Uterus (tissue), 2 donors: Measurements from ENCODE around the gene GRK5.

ENCODE experiments used
- POLR2A ChIP-seq, 2 donors: fragments of 450-650 bp; IDR thresholded peaks; one replicate each; pipeline ENCODE4 v1.6.1; 2016; ENCODE audit warnings: antibody characterized with exemption in 2 of 2, mild to moderate bottlenecking in 1 of 2, moderate library complexity in 1 of 2
- TF ChIP-seq, protein P1 (sequence below), 4 experiments: fragments of 200-600 bp in 2 of 4; fragments of 450-650 bp in 2 of 4; sonication (generic) in 2 of 4; IDR thresholded peaks; one replicate each; pipeline ENCODE4 v1.5.1; 2016 to 2019; ENCODE audit warnings: antibody characterized with exemption in 4 of 4, mild to moderate bottlenecking in 2 of 4, moderate library complexity in 1 of 4

DNA sequence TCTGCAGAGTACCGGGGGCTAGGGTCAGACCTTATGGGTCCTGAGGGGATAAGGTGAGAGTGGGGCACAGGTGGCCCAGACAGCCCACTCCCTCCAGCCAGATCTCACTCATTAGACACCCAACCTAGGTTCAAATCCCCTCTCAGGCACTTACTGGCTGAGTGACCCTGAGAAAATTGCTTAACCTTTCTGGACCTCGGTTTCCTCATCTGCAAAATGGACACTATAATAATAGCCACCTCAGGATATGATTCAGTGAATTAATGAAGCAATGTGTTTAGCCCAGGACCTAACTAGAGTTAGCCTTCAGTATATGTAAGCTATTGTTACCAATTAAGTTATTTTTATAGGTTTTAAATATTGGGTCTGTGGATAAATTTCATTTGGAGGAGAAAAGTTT, 212.6 kb downstream of the GRK5 start:
- no peak for TF ChIP-seq POLR2A (IDR thresholded peaks at IDR 0.05)
- TF ChIP-seq, protein P1, sequence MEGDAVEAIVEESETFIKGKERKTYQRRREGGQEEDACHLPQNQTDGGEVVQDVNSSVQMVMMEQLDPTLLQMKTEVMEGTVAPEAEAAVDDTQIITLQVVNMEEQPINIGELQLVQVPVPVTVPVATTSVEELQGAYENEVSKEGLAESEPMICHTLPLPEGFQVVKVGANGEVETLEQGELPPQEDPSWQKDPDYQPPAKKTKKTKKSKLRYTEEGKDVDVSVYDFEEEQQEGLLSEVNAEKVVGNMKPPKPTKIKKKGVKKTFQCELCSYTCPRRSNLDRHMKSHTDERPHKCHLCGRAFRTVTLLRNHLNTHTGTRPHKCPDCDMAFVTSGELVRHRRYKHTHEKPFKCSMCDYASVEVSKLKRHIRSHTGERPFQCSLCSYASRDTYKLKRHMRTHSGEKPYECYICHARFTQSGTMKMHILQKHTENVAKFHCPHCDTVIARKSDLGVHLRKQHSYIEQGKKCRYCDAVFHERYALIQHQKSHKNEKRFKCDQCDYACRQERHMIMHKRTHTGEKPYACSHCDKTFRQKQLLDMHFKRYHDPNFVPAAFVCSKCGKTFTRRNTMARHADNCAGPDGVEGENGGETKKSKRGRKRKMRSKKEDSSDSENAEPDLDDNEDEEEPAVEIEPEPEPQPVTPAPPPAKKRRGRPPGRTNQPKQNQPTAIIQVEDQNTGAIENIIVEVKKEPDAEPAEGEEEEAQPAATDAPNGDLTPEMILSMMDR (IDR thresholded peaks at IDR 0.05) = no peak
